HepG2 (cell line): ENCODE data around the gene AFAP1. TPM values are rescaled to one million over a fixed set of nuclear protein-coding genes. Genes with fewer than 3 reads are reported as not detected.

ENCODE experiments used
- AKAP8 ChIP-seq: sonication (generic); formaldehyde crosslinking; IDR thresholded peaks from 2 replicates; pipeline ENCODE4 v1.5.1; 2020; ENCODE audit warnings: mild to moderate bottlenecking, missing genetic modification reagents
- E2F2 ChIP-seq: sonication (generic); formaldehyde crosslinking; IDR thresholded peaks from 2 replicates; pipeline ENCODE4 v1.4.0; 2020; ENCODE audit warnings: missing genetic modification reagents, borderline replicate concordance
- ELF4 ChIP-seq: sonication (generic); formaldehyde crosslinking; IDR thresholded peaks from 2 replicates; pipeline ENCODE4 v1.5.0; 2020; ENCODE audit warnings: missing genetic modification reagents, mild to moderate bottlenecking, moderate library complexity, borderline replicate concordance
- FOXM1 ChIP-seq: sonication (generic); formaldehyde crosslinking; IDR thresholded peaks from 2 replicates; pipeline ENCODE4 v1.5.0; 2020; ENCODE audit warnings: missing genetic modification reagents
- KLF15 ChIP-seq: sonication (generic); formaldehyde crosslinking; IDR thresholded peaks from 2 replicates; pipeline ENCODE4 v1.8.1; 2023; ENCODE audit warnings: borderline replicate concordance, mild to moderate bottlenecking, inconsistent platforms, missing genetic modification reagents, mixed read lengths
- MIER3 ChIP-seq: IDR thresholded peaks from 2 replicates; pipeline ENCODE4 v1.6.1; 2016; ENCODE audit warnings: missing compliant biosample characterization, borderline replicate concordance
- RFXAP ChIP-seq: sonication (generic); formaldehyde crosslinking; IDR thresholded peaks from 2 replicates; pipeline ENCODE4 v1.4.0; 2020; ENCODE audit warnings: missing genetic modification reagents, borderline replicate concordance
- SKIL ChIP-seq: sonication (generic); formaldehyde crosslinking; IDR thresholded peaks from 2 replicates; pipeline ENCODE4 v1.8.0; 2022; ENCODE audit warnings: missing genetic modification reagents, mild to moderate bottlenecking, moderate library complexity, borderline replicate concordance
- SRSF9 ChIP-seq: fragments of 200-400 bp; formaldehyde crosslinking; IDR thresholded peaks from 2 replicates; pipeline ENCODE4 v1.6.1; 2018; ENCODE audit warnings: borderline replicate concordance, mild to moderate bottlenecking, low read depth, low read length; ENCODE audit not compliant: insufficient read depth, poor library complexity, severe bottlenecking
- SYNCRIP ChIP-seq: fragments of 200-400 bp; formaldehyde crosslinking; IDR thresholded peaks from 2 replicates; pipeline ENCODE4 v1.6.1; 2018; ENCODE audit warnings: mild to moderate bottlenecking, low read depth, low read length; ENCODE audit not compliant: insufficient read depth
- ZFP90 ChIP-seq: sonication (generic); formaldehyde crosslinking; IDR thresholded peaks from 2 replicates; pipeline ENCODE4 v1.8.0; 2022; ENCODE audit warnings: missing genetic modification reagents, mild to moderate bottlenecking, inconsistent platforms, borderline replicate concordance
- ZNF503 ChIP-seq: sonication (generic); formaldehyde crosslinking; IDR thresholded peaks from 2 replicates; pipeline ENCODE4 v1.4.0; 2020; ENCODE audit warnings: missing genetic modification reagents
- ZNF550 ChIP-seq: sonication (generic); formaldehyde crosslinking; IDR thresholded peaks from 2 replicates; pipeline ENCODE4 v1.4.0; 2020; ENCODE audit warnings: mild to moderate bottlenecking, missing genetic modification reagents, borderline replicate concordance
- ZNF556 ChIP-seq: sonication (generic); formaldehyde crosslinking; IDR thresholded peaks from 2 replicates; pipeline ENCODE4 v1.4.0; 2020; ENCODE audit warnings: mild to moderate bottlenecking, missing genetic modification reagents, borderline replicate concordance
- ZNF619 ChIP-seq: sonication (generic); formaldehyde crosslinking; IDR thresholded peaks from 2 replicates; pipeline ENCODE4 v1.4.0; 2020; ENCODE audit warnings: mild to moderate bottlenecking, missing genetic modification reagents
- polyA plus RNA-seq, 8 experiments: library from polyadenylated mRNA; depleted of rRNA in 3 of 8; stranded (reverse) in 7 of 8; unstranded in 1 of 8; fragments of >200 nt; fragmentation: Illumina TruSeq in 4 of 8; extraction: Trizol in 4 of 8; gene quantifications; 2 replicates each; pipeline versions ENCODE4 v1.2.1 to v1.2.3, GENCODE V29; 2011 to 2016; ENCODE audit warnings: low read depth in 4 of 8, missing spikeins in 1 of 8, mixed read lengths in 1 of 8; ENCODE audit not compliant: insufficient read depth in 1 of 8
- total RNA-seq, 5 experiments: library from RNA; depleted of rRNA; stranded (reverse); fragments of >200 nt; fragmentation: Illumina TruSeq; extraction: Trizol; gene quantifications; 2 replicates each; pipeline ENCODE4 v1.2.3, GENCODE V29; 2016; ENCODE audit warnings: low read depth in 1 of 5

Gene AFAP1
- total and polyA plus RNA-seq, 2 of the 13 experiments (the other 11 are each of a cell fraction or from before 2014, with no cell fraction given) = 2.5 TPM

DNA sequence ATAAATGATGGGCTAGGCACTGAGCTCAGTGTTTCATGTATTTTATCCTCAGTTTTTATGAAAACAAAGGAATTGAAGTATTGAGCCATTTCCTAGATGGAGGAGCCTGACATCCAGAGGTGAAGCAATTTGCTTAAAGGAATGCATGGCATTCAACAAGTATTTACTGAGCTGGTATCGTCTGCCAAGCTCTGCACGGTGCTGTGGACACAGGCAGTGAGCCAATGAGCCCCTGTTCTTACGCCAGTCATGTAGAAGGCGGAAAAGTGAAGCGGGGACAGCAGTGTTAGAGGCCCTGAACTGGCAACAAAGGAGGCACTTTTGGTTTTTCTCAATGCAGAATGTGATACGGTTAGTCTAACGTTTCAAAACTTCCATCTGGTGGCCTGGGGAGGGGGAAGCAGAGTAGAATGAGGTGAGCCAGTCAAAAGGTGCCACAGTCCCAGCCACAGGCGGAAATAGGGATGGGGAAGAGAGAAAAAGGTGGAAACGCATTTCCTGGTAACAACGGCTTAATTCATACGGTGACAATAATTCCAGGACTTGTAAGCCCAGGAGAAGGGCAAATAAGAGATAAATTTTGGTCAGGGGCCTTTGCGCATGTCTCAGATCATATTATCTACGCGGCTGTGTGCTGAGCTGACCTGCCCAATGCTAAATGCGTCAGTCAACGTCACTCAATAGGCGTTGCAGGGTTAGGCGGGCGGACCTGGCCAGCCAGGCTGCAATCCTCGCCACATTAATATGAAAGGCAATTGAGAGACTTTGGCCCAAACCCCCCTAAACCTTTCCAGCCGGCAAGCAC, 133.9 kb downstream of the AFAP1 start (continued):
- TF ChIP-seq KLF15 (CRISPR knock-in tag) (no peak), ELF4 (CRISPR knock-in tag) (no peak), SRSF9 (no peak), SYNCRIP (no peak), FOXM1 (CRISPR knock-in tag) (no peak), ZFP90 (no peak), ZNF550 (CRISPR knock-in tag) (no peak), AKAP8 (CRISPR knock-in tag) (no peak), ZNF619 (CRISPR knock-in tag) (no peak), RFXAP (CRISPR knock-in tag) (peak; percentile 46; the same call in 1 of the 2 replicates), SKIL (no peak; the same call in 1 of the 2 replicates), ZNF503 (CRISPR knock-in tag) (0 out of 2 replicates have a peak, but pooled peaks have one; percentile 49), ZNF556 (CRISPR knock-in tag) (no peak), MIER3 (peak; percentile 66; the same call in 1 of the 2 replicates), E2F2 (CRISPR knock-in tag) (no peak)
